HG03354 (cell line): ENCODE measurements around the gene THSD8.

Experiments
- ATAC-seq: cut with Tn5 transposase; IDR thresholded peaks from one replicate; pipeline ENCODE4 v1.9.1; 2021; ENCODE audit warnings: mild to moderate bottlenecking; ENCODE audit not compliant: unreplicated experiment, poor library complexity, severe bottlenecking

THSD8 gene

GRCh38 chr19:12778905-12779161, 23.0 kb upstream of the THSD8 start:
- ATAC-seq, result no peak

DNA sequence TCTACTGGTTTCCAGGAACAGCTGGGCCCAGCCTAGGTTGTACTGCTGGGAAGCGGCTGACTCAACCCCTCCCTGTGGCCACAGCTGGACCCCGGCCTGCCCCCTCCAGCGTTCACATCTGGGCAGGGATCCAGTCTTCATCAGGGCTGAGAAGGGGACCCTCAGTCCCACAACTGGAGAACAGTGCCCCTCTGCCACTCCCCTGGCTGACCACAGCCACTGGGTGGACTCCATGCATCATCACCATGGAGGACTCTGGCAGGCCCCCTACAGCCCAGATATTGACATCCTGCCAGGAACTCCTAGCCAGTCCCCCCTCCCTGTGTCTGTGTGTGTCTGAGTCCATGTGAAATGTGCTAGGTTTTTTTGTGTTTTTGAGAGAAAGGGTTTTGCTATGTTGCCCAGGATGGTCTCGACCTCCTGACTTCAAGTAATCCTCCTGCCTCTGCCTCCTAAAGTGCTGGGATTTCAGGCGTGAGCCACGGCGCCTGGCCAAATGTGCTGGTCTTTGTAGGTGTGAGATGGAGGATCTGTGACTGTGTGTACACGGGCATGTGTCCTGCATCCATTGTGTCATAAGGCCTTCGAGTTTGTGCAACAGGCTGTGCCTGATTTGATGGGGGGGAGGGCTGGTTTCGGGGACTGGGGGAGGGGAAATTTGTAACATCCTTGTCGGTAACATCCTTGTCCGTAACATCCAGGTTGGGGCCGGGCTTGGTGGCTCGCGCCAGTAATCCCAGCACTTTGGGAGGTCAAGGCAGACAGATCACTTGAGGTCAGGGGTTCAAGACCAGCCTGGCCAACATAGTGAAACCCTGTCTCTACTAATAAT, 22.5 kb upstream of the THSD8 start:
- no peak for ATAC-seq

DNA sequence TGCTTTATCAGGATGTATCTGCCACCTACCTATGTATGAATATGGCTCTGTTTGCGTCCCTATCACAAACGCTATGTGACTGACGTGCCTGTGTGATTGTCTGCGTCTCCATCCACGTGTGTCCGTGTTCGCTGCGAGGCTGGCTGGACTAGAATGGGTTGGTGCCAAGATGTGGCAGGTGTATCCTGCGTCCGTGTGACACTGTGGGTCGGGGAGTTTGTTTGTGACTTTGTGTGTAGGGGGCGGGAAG, 19.8 kb upstream of the THSD8 start:
- ATAC-seq, result no peak

DNA sequence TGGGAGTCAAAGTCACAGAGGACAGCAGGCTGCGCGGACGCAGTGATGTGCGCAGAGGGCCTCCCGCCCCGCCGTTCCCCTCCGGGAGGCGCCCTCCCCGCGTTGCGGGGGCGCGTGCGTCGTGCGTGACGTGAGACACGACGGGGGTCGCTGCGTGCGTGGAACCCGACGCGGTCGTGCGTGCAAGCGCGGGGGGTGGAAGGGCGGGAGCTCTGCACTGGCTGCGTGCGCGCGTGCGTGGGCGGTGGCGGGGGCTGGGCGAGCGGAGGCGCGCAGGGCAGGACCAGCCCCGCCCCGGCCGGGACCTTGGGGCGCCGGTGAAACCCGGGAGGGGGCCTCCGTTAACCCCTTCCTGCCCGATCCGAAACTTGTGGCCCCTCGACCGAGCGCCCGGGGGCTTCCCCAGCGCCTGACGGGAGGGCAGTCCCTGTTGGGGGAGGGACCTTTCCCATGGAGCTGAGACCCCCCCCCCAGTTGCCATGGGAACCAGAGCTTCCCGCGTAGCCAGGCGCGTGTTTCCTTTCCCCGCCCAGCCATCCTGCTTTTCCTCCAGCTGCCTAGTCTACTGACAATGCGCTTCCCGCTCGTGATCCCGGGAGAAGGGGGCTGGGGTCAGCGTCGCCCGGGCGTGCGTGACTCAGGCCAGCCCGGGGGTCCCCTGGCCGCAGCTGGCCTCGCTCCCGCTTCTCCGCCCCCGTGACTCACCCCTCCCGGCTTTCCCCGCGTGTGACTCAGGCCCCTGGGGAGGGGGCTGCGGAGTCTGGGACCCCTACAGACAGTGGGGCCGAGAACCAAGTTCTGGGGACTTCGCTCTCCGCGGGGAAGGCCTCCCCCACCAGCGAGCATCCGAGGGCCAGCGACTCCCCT, 19.2 kb upstream of the THSD8 start:
- ATAC-seq, result no peak

- no peak for ATAC-seq
Observed at GRCh38 chr19:12783291-12783848, 18.5 kb upstream of the THSD8 start.

DNA sequence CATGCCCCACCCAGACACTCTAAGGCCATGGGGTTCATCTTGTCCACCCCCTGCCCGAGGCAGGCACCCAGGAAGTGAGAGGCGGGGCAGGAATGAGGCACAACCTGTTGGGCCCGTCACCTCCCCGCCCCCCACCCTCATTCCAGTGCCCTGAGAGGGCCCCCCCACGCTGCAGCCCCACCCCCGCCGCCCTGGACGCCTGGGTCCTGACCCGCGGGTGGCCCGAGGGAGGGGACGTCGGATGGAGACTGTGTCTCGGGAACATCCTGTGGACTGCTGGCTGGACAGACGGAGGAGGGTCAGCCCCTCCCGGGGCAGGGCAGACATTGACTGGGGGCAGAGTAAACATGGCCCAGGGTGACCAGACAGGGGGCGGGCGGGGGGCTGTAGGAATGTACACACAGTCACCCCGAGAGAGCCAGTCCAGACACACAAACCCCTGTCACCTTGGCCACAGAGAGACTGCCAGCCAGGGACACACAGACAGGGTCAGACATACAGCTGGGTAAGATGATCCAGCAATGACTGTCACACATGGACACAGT, 17.9 kb upstream of the THSD8 start:
- no peak for ATAC-seq

- ATAC-seq, result no peak
Observed at GRCh38 chr19:12784394-12784870, 17.4 kb upstream of the THSD8 start.

- ATAC-seq, result no peak
Observed at GRCh38 chr19:12784871-12785430, 16.9 kb upstream of the THSD8 start.

DNA sequence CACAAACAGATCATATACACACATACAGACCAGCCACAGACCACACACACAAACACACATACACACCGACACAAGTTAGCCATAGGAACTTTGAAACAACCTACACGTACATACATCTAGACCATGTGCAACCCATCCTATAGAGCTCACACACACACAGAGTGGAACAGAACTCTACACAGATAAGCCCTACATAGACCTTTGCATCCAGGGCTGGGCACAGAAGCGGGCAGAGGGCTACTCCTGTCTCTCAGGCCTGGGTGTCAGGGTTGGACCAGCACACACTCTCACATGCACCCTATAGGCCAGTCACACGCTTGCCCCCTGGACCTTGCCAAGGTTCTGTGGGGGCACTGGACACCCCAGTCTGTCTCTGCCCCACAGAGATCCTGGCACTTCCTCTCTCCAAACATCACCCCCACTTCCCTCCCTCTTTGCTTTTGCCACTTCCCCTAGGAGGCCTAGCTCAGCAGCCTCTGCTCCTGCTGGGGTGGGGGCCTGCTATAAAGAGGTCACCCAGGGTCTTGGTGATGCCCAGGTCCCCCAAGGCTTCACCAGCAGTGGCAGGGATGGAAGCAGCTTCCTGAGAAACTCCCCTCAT, 16.3 kb upstream of the THSD8 start:
- no peak for ATAC-seq

DNA sequence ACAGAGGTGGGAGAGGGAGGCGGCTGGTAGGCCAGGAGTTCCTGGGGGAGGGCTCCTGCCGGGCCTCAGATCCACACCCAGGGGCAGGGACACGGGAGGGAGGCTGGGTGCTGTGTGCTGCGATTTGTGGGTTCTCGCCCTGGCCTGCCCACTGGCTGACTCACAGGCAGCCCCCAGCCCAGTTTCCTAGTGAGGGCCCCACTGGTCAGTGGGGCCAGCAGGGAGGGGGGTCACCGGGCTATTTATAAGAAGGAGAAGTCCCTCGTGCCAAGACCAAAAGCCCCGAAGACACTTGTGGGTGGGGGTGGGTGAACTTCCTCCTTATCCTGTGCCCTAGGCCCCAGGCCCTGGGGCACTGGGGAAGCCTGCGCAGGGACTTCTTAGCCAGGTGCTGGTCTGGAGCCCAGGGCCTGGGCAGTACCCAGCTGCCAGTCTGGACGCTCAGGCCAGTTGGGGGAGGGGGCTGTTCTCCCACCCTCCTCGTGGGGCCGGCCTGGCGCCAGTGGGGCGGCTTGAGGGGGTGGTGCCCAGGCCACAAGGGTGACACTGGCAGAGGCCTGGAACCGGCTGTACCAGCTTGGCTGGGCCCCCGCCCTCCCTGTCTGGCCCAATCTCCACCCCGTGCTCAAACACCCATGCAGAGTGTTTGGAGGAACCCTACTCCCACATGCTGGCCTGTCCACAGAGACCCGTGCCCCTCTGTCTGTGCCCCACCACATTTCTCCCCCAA, 15.6 kb upstream of the THSD8 start:
- no peak for ATAC-seq

DNA sequence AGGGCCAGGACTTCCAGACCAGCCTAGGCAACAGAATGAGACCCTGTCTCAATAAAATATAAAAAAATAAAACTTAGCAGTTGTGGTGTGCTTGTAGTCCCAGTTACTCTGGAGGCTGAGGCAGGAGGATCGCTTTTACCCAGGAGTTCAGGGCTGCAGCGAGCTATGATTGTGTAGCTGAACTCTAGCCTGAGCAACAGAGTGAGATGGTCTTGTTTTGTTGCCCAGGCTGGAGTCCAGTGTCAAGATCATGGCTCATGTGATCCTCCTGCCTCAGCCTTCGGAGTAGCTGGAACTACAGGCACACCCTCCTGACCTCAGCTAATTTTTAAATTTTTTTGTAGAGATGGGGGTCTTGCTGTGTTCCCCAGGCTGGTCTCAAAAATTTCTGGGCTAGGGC, 14.9 kb upstream of the THSD8 start:
- no peak for ATAC-seq

DNA sequence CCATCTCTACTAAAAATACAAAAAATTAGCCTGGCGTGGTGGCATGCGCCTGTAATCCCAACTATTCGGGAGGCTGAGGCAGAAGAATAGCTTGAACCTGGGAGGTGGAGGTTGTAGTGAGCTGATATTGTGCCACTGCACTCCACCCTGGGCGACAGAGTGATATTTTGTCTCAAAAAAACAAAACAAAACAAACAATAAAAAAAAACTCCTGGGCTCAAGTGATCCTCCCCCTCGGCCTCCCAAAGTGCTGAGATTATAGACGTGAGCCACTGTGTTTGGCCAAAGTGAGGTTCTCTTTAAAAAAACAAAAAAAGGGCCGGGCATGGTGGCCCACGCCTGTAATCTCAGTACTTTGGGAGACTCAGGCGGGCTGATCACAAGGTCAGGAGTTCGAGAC, 14.4 kb upstream of the THSD8 start:
- no peak for ATAC-seq

DNA sequence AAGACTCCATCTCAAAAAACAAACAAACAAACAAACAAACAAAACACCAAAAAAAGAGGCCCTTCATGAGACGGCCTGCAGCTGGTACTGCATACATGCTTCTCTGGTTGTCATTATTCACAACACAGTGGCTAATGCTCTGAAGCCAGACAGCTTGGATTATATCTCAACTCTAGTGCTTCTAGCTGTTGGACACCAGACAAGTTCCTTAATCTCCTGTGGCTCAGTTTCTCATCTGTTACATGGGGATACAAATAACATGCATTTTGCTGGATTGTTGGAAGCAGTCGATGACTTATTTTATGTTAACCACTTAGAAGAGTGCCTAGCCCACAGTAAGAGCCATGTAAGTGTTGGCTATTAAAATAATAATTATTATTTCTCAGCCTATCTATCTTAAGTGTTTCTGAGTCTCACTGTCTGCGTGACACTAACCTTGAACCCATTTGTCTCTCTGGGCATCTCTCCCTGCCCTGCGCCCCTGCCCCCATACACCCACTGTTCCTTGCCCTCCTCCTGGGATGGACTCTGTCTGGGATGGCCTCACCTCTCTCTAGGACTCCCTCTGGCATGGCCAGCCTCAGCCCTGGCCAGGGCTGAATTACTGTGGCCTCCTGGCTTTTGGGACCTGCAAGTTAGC, 13.7 kb upstream of the THSD8 start:
- no peak for ATAC-seq

DNA sequence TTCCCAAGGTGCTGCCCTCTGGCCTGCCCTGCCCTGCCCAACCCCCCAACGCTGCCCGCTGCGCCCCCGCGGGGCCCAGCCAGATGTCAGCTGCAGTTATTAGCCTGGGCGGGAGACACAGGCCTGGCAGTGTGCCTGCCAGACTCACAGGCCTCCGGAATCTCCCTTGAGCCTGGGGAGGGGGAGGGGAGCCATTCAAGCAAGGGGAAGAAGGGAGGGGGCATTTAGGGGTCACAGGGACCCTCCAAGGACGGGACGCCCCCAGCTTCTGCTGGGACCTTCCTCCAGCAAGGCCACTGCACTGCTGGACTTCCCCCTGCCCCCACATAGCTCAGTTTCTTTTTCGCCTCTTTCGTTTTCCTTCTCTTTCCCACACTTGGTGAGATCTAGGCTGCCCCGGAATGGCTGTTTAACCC, 13.2 kb upstream of the THSD8 start:
- ATAC-seq, result no peak

DNA sequence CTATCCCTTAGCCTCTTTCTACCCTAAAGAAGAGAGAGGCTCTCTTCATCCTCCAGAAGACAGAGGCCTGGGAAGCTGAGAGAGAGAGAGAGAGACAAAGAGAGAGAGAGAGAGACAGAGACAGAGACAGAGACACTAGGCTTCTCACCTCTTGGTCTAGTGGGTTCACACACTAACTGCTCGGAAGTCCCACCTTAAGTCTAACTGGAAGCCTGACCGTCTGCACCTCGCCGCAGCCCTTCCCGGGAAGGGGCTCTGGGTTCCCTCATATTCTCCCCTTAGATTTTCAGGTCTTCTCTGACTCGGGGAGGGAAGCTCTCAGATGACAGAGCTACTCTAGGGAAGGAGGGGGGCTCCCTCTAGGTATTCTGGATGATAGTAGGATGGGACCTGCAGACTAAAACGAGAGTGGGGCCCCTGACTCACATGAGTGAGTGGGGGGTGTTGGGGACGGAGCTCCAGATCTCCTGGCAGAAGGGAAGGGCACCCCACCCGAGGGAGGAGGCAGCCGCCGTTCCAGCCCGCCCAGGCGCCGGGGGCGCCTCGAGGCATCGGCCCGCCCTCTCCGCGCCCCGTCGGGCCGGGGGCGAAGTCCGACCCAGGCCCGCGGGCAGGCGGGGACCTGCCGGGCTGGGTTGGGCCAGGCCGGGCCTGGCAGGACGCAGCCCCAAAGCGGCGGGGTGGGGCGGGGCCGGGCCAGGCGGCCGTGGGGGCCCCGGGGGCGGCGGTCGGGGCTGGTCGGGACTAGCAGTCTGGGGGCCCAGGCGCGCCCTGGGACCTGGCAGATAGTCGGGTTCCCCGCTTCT, 12.6 kb upstream of the THSD8 start:
- peak; percentile 4 for ATAC-seq

DNA sequence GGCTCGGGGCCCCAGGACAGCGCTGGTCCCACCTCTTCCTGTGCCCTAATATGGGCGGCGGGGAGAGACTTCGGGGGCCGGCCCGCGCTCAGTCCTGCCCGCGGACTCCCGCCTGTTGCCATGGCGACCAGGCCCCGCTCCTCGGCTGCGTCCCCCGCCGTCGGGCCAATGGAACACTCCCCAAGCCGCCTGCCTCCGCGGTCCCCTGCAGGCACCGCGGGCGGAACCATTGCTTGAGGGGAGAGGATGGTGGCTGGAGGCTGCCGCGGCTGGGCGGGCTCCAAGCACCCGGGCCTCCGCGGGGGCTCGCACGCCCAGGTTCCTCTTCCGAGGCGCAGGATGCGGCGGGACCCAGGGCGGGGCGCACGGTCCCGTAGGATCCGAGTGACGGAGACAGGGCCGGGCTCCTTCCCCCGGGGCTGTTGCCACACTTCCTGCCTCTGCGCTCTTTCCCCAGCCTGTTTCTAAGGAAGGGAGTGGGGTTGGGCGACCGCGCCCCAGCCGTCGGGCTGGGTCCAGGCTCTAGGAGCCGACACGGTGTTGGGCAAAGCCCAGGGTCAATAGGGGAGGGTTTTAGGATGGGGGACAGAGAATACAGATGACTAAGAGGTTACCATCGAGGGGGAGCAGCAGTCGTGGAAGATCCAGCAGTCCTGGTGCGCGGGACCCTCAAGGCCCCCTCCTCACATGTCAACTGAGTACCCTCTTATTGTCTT, 11.8 kb upstream of the THSD8 start:
- peak; percentile 47 for ATAC-seq

GRCh38 chr19:12790628-12791344, 11.1 kb upstream of the THSD8 start:
- ATAC-seq, result no peak
